Measurements from ENCODE around the gene BCAT1.

Gene BCAT1

GRCh38 chr12:24948757-24949722, at the start of gene BCAT1:
BCAT1 (minus strand) TSS chr12:24949101; CDS start chr12:24948932, 169 bp downstream.
- H3K4me1 ChIP-seq (ENCODE audit: insufficient read depth, poor library complexity, severe bottlenecking) = no peaks in the 10 kb centered on the region
- H3K4me3 ChIP-seq (ENCODE audit: severe bottlenecking) = peak within 1 kb of the TSS; percentile 17
- ATAC-seq (ENCODE audit: low read depth) (no peak; the same call in 2 of the 3 replicates), DNase-seq (ENCODE audit: low spot score) (no peak)
- H3K9me3 ChIP-seq (ENCODE audit: severe bottlenecking) = no peaks in the 10 kb centered on the region
- H3K27ac ChIP-seq (ENCODE audit: poor library complexity, severe bottlenecking) = no peak within 1 kb of the TSS
- no peak for TF ChIP-seq CTCF (IDR thresholded peaks at IDR 0.05; ENCODE audit: poor library complexity, severe bottlenecking)
- no peaks in the 10 kb centered on the region for H3K27me3 ChIP-seq (ENCODE audit: insufficient read depth, poor library complexity, severe bottlenecking)
- H3K36me3 ChIP-seq (ENCODE audit: low read depth) = no peaks in the 10 kb centered on the region

GRCh38 chr12:24997970-24998582, 49.2 kb upstream of the BCAT1 start:
- Histone ChIP-seq H3K9me3 (ENCODE audit: severe bottlenecking) (no peaks in the 10 kb centered on the region), H3K27me3 (ENCODE audit: insufficient read depth, poor library complexity, severe bottlenecking) (no peaks in the 10 kb centered on the region), H3K4me3 (ENCODE audit: severe bottlenecking) (no peak overlapping the region), H3K4me1 (ENCODE audit: insufficient read depth, poor library complexity, severe bottlenecking) (no peaks in the 10 kb centered on the region), H3K27ac (ENCODE audit: poor library complexity, severe bottlenecking) (no peak overlapping the region), H3K36me3 (ENCODE audit: low read depth) (no peaks in the 10 kb centered on the region)
- ATAC-seq (ENCODE audit: low read depth) (no peak), DNase-seq (ENCODE audit: low spot score) (no peak)
- no peak for TF ChIP-seq CTCF (IDR thresholded peaks at IDR 0.05; ENCODE audit: poor library complexity, severe bottlenecking)

- H3K27ac ChIP-seq (ENCODE audit: poor library complexity, severe bottlenecking) = no peak overlapping the region
- no peak for ATAC-seq (ENCODE audit: low read depth)
- no peaks in the 10 kb centered on the region for H3K4me1 ChIP-seq (ENCODE audit: insufficient read depth, poor library complexity, severe bottlenecking)
- H3K36me3 ChIP-seq (ENCODE audit: low read depth) = no peaks in the 10 kb centered on the region
- H3K27me3 ChIP-seq (ENCODE audit: insufficient read depth, poor library complexity, severe bottlenecking) = no peaks in the 10 kb centered on the region
- no peaks in the 10 kb centered on the region for H3K9me3 ChIP-seq (ENCODE audit: severe bottlenecking)
- no peak for TF ChIP-seq CTCF (IDR thresholded peaks at IDR 0.05; ENCODE audit: poor library complexity, severe bottlenecking)
- no peak for DNase-seq (ENCODE audit: low spot score)
- no peak overlapping the region for H3K4me3 ChIP-seq (ENCODE audit: severe bottlenecking)
Observed at GRCh38 chr12:24997496-24997895, 48.6 kb upstream of the BCAT1 start.

- no peaks in the 10 kb centered on the region for H3K9me3 ChIP-seq (ENCODE audit: severe bottlenecking)
- ATAC-seq (ENCODE audit: low read depth) (no peak), DNase-seq (ENCODE audit: low spot score) (no peak)
- H3K4me1 ChIP-seq (ENCODE audit: insufficient read depth, poor library complexity, severe bottlenecking) = no peaks in the 10 kb centered on the region
- H3K36me3 ChIP-seq (ENCODE audit: low read depth) = no peaks in the 10 kb centered on the region
- no peak overlapping the region for H3K4me3 ChIP-seq (ENCODE audit: severe bottlenecking)
- TF ChIP-seq CTCF (IDR thresholded peaks at IDR 0.05; ENCODE audit: poor library complexity, severe bottlenecking) = no peak
- no peak overlapping the region for H3K27ac ChIP-seq (ENCODE audit: poor library complexity, severe bottlenecking)
- no peaks in the 10 kb centered on the region for H3K27me3 ChIP-seq (ENCODE audit: insufficient read depth, poor library complexity, severe bottlenecking)
Observed at GRCh38 chr12:24996820-24997219, 47.9 kb upstream of the BCAT1 start.

All from RWPE2 (cell line).